Common myeloid progenitor, CD34-positive (primary cell): ENCODE results near the gene HDAC5.

ENCODE experiments used
- CTCF ChIA-PET: fragments of 350-600 bp; sonication (Branson Sonifier 250); formaldehyde crosslinking; loops from one replicate; lab custom pipeline; 2021; ENCODE audit warnings: antibody characterized with exemption; lab: Charles Lee
- POLR2A ChIA-PET: fragments of 350-600 bp; sonication (Branson Sonifier 250); formaldehyde crosslinking; loops from one replicate; lab custom pipeline; 2021; ENCODE audit warnings: antibody characterized with exemption; lab: Charles Lee
- DNase-seq, 3 donors: peaks; one replicate each; pipeline versions ENCODE4 v3.0.0 to v3.0.0-alpha.2; 2013
- H3K27ac ChIP-seq, 2 experiments: 1 replicate in 1 of 2; 2 replicates in 1 of 2; pipeline ENCODE4 v1.7.0; 2013; ENCODE audit warnings: inconsistent platforms in 2 of 2, low read length in 2 of 2, mild to moderate bottlenecking in 2 of 2, low read depth in 1 of 2, moderate library complexity in 1 of 2; ENCODE audit not compliant: severe bottlenecking in 2 of 2, insufficient read depth in 1 of 2, poor library complexity in 1 of 2
- H3K27me3 ChIP-seq, 5 experiments: replicated peaks in 2 of 5; 1 replicate in 3 of 5; 2 replicates in 2 of 5; pipeline versions ENCODE4 v1.6.1 to v1.7.0; 2013; ENCODE audit warnings: low read length in 4 of 5, mild to moderate bottlenecking in 2 of 5, moderate library complexity in 2 of 5, inconsistent platforms in 1 of 5; ENCODE audit not compliant: insufficient read depth in 5 of 5, control insufficient read depth in 4 of 5
- H3K36me3 ChIP-seq, 4 experiments: 1 replicate in 2 of 4; 2 replicates in 2 of 4; pipeline versions ENCODE4 v1.6.1 to v1.7.0; 2013; ENCODE audit warnings: low read length in 3 of 4, control low read depth in 1 of 4, mild to moderate bottlenecking in 1 of 4; ENCODE audit not compliant: control insufficient read depth in 4 of 4, insufficient read depth in 4 of 4
- H3K4me1 ChIP-seq, 4 experiments: 1 replicate in 3 of 4; 2 replicates in 1 of 4; pipeline versions ENCODE4 v1.6.1 to v1.7.1; 2013; ENCODE audit warnings: low read length in 3 of 4, mild to moderate bottlenecking in 3 of 4, control low read depth in 1 of 4, inconsistent platforms in 1 of 4, moderate library complexity in 1 of 4; ENCODE audit not compliant: control insufficient read depth in 4 of 4, insufficient read depth in 4 of 4; ENCODE audit errors: control extremely low read depth in 1 of 4
- H3K4me3 ChIP-seq, 7 experiments: 1 replicate in 4 of 7; 2 replicates in 3 of 7; pipeline versions ENCODE4 v1.5.1 to v1.7.0; 2013; ENCODE audit warnings: mild to moderate bottlenecking in 7 of 7, low read length in 6 of 7, moderate library complexity in 6 of 7, inconsistent platforms in 2 of 7, low read depth in 2 of 7, control low read depth in 1 of 7; ENCODE audit not compliant: insufficient read depth in 4 of 7, control insufficient read depth in 1 of 7; ENCODE audit errors: extremely low read depth in 1 of 7
- H3K9me3 ChIP-seq, 5 experiments: 1 replicate in 4 of 5; 2 replicates in 1 of 5; pipeline versions ENCODE4 v1.6.1 to v1.7.1; 2013; ENCODE audit warnings: low read length in 4 of 5, mild to moderate bottlenecking in 2 of 5, inconsistent platforms in 1 of 5, low read depth in 1 of 5, moderate library complexity in 1 of 5; ENCODE audit not compliant: control insufficient read depth in 4 of 5, insufficient read depth in 2 of 5; ENCODE audit errors: control extremely low read depth in 1 of 5
- WGBS: methylation state at CpG from one replicate; pipeline ENCODE4 v1.1.5; 2013; ENCODE audit not compliant: insufficient coverage; 5-methylcytosine and 5-hydroxymethylcytosine counted together

HDAC5 gene

GRCh38 chr17:44097110-44097958, 26.1 kb downstream of the HDAC5 start:
- Histone ChIP-seq H3K9me3 (no peaks in the 10 kb centered on the region), H3K4me3 (no peak overlapping the region), H3K27me3 (no peaks in the 10 kb centered on the region), H3K36me3 (peaks cover 0 to 13% (median 7%) of the 10 kb centered on the region in 4 experiments), H3K4me1 (peaks cover 0 to 52% (median 36%) of the 10 kb centered on the region in 4 experiments), H3K27ac (peak overlapping the region in 1 of 2 experiments; percentile 54)
- POLR2A ChIA-PET: interaction anchor here (0.6 to 1.3 kb wide), 2 partner anchors 10 to 23 kb away, joined by 3 to 5 read pairs; no protein-coding TSS in a partner anchor
- peak in 1 of 3 donors; percentile 32 for DNase-seq
- CTCF ChIA-PET: interaction anchor here (0.6 to 2.6 kb wide), 9 partner anchors 9 to 71 kb away, joined by 3 to 8 read pairs (median 4); no protein-coding TSS in a partner anchor
- WGBS: 76% methylated on average over 12 of the region's 13 CpGs

DNA sequence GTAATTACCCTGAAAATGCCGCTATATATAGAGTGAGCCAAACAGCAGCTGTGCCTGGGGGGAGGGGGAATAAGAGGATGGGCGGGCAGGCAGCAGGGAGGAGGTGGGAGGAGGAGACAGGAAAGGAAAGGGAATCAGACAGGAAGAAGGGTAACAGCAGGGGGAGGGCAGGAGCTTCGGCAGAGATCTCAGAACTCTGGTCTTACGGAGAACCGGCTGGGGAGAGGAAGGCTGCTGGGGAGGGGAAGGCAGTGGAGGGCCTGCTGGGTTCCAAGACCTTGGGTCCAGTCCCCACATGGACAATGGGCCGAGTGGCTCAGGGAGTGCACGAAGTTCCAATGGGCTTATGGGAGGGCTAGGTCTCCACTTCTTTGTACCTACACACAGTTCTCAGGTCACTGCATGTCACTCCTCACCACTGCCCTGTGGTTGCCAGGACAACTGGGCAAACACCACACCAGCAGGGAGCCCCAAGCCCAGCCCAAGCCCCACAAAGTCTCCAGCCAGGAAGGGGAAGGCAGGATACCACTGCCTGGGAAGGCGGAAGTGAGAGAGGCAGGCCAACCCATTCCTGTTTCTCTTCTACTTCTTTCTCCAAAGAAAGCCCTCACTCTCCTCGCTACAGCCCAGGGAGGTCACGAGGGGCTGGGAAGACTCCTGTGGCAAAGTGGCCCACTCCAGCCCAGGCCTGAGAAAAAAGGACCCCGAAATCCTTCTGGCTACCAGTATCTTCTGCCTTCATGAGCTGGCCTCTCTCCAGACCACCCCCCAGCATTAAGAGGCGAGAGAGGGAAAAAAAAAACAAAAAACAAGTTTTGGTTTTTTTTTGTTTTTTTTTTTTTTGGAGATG, 27.6 kb downstream of the HDAC5 start:
- WGBS: 0% methylated on average over 7 of the region's 12 CpGs
- no peaks in the 10 kb centered on the region for H3K9me3 ChIP-seq
- peaks cover 0 to 52% (median 36%) of the 10 kb centered on the region in 4 experiments for H3K4me1 ChIP-seq
- H3K27me3 ChIP-seq: no peaks in the 10 kb centered on the region
- H3K27ac ChIP-seq: peak overlapping the region; percentile 75 to 91
- ChIA-PET CTCF (interaction anchor here (1.0 to 2.1 kb wide), 7 partner anchors 10 to 71 kb away, joined by 3 to 8 read pairs (median 4); no protein-coding TSS in a partner anchor), POLR2A (interaction anchor here (1.0 to 1.3 kb wide), 3 partner anchors 9 to 20 kb away, joined by 3 to 5 read pairs (median 4); no protein-coding TSS in a partner anchor)
- peak; percentile 58 to 85 (median 83) for DNase-seq
- peak overlapping the region in 6 of 7 experiments; percentile 21 to 70 (median 58) for H3K4me3 ChIP-seq
- H3K36me3 ChIP-seq: peaks cover 0 to 24% (median 20%) of the 10 kb centered on the region in 4 experiments

GRCh38 chr17:44095388-44095646, 28.1 kb downstream of the HDAC5 start:
- CTCF ChIA-PET: interaction anchor here (1.1 to 2.0 kb wide), 2 partner anchors 9 to 17 kb away, joined by 4 to 8 read pairs; no protein-coding TSS in a partner anchor
- DNase-seq: no peak
- no peaks in the 10 kb centered on the region for H3K9me3 ChIP-seq
- peak overlapping the region; percentile 75 to 91 for H3K27ac ChIP-seq
- peaks cover 0 to 52% (median 36%) of the 10 kb centered on the region in 4 experiments for H3K4me1 ChIP-seq
- WGBS: no CpG with 5 or more reads among the region's 2 CpGs
- peaks cover 0 to 24% (median 20%) of the 10 kb centered on the region in 4 experiments for H3K36me3 ChIP-seq
- H3K4me3 ChIP-seq: peak overlapping the region in 5 of 7 experiments; percentile 21 to 70 (median 58)
- no peaks in the 10 kb centered on the region for H3K27me3 ChIP-seq
- POLR2A ChIA-PET: interaction anchor here (1.0 to 1.2 kb wide), 2 partner anchors 13 to 20 kb away, joined by 3 to 4 read pairs; no protein-coding TSS in a partner anchor

- Histone ChIP-seq H3K9me3 (no peaks in the 10 kb centered on the region), H3K27ac (peak overlapping the region; percentile 75 to 91), H3K4me1 (peaks cover 0 to 52% (median 36%) of the 10 kb centered on the region in 4 experiments), H3K36me3 (peaks cover 0 to 24% (median 20%) of the 10 kb centered on the region in 4 experiments), H3K27me3 (no peaks in the 10 kb centered on the region), H3K4me3 (peak overlapping the region in 4 of 7 experiments; percentile 5 to 70 (median 58))
- POLR2A ChIA-PET: interaction anchor here (1.0 to 1.2 kb wide), 2 partner anchors 13 to 21 kb away, joined by 3 to 4 read pairs; no protein-coding TSS in a partner anchor
- DNase-seq: no peak
- CTCF ChIA-PET: interaction anchor here (1.1 to 2.0 kb wide), 2 partner anchors 9 to 16 kb away, joined by 4 to 8 read pairs; no protein-coding TSS in a partner anchor
- WGBS: 95% methylated on average over 5 of the region's 8 CpGs
These were observed 28.6 kb downstream of the HDAC5 start for GRCh38 chr17:44094701-44095387.

DNA sequence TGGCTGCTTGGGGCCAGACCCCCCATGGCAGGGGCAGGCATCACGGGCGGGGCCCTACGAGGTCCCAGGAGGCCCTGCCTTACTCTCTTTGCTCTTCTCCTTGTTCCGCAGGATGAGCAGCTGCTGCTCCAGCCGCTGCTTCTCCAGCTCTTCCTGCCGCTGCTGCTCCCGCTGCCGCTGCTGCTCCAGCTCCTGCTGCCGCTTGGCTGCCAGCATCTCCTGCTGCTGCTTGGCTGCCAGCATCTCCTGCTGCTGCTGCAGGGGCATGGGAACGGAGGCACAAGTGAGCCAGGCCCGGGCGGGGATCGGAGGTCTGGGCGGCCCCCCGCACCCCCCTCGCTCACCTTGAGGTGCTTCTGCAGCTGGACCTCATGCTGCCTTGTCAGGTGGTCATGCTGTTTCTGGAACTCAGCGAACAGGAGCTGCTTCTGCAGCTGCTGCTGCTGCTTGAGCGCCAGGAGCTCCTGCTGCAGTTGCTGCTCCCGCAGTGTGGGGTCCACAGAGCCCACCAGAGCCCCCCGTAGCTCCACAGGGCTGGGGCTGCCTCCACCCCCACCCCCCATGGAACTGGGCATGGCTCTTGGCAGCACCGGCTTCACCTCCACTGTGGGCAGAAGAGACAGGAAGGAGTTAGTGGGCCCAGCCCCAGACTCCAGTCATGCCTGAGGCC, 30.1 kb downstream of the HDAC5 start:
- Histone ChIP-seq H3K4me1 (peaks cover 0 to 44% (median 36%) of the 10 kb centered on the region in 4 experiments), H3K9me3 (no peaks in the 10 kb centered on the region), H3K4me3 (no peak overlapping the region), H3K27ac (no peak overlapping the region), H3K36me3 (peaks cover 0 to 32% (median 24%) of the 10 kb centered on the region in 4 experiments), H3K27me3 (no peaks in the 10 kb centered on the region)
- ChIA-PET POLR2A (no interaction called here), CTCF (interaction anchor here (1.1 to 1.7 kb wide), 2 partner anchors 14 to 22 kb away, joined by 3 to 6 read pairs; no protein-coding TSS in a partner anchor)
- WGBS: 98% methylated on average over 18 of the region's 21 CpGs
- no peak for DNase-seq

DNA sequence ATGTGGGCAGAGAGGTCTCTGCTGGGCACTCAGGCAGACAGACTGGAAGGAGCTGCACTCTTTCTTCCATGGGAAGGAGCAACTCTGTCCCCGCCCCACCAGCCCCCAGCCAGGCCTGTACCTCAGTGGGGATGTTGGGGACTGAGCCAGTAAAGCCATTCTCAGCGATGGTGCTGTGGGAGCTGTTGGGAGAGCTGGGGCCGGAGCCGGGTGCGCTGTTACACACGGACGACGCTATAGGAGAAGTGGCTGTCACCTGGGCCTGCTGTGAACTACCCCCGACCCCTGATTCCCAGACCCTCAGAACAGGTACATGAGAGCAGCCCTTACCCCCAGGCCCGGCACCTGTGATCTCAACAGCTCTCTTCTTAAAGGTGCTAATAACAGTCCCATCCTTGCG, 31.4 kb downstream of the HDAC5 start:
- H3K9me3 ChIP-seq: no peaks in the 10 kb centered on the region
- ChIA-PET POLR2A (no interaction called here), CTCF (interaction anchor here (0.9 to 1.8 kb wide), 4 partner anchors 9 to 76 kb away, joined by 3 to 4 read pairs (median 4); no protein-coding TSS in a partner anchor)
- no peak overlapping the region for H3K27ac ChIP-seq
- H3K4me1 ChIP-seq: peaks cover 0 to 32% (median 24%) of the 10 kb centered on the region in 4 experiments
- 98% methylated on average over 11 of the region's 11 CpGs for WGBS
- peaks cover 0 to 43% (median 29%) of the 10 kb centered on the region in 4 experiments for H3K36me3 ChIP-seq
- no peaks in the 10 kb centered on the region for H3K27me3 ChIP-seq
- no peak overlapping the region for H3K4me3 ChIP-seq
- no peak for DNase-seq
